HEK293 (cell line): Measurements from ENCODE around the gene SS18.

Experiments used
- BCL11A ChIP-seq: fragments of 450-650 bp; formaldehyde crosslinking; IDR thresholded peaks from 2 replicates; pipeline ENCODE4 v1.5.1; 2016; ENCODE audit warnings: low read depth, missing biosample characterization, missing genetic modification characterization
- CTCF ChIP-seq: fragments of 450-650 bp; formaldehyde crosslinking; IDR thresholded peaks from 2 replicates; pipeline ENCODE4 v1.5.1; 2016; ENCODE audit warnings: missing biosample characterization, missing genetic modification characterization
- ELK4 ChIP-seq: IDR thresholded peaks from 2 replicates; pipeline ENCODE4 v1.6.1; 2011; ENCODE audit warnings: mild to moderate bottlenecking, low read depth, low read length, borderline replicate concordance
- GFI1B ChIP-seq: fragments of 450-650 bp; formaldehyde crosslinking; IDR thresholded peaks from 2 replicates; pipeline ENCODE4 v1.5.1; 2016; ENCODE audit warnings: missing biosample characterization, missing genetic modification characterization
- PBX3 ChIP-seq: sonication (generic); formaldehyde crosslinking; IDR thresholded peaks from 2 replicates; pipeline ENCODE4 v1.8.1; 2022; ENCODE audit warnings: mild to moderate bottlenecking, moderate library complexity, missing genetic modification reagents
- PRDM10 ChIP-seq: fragments of 450-650 bp; formaldehyde crosslinking; IDR thresholded peaks from 2 replicates; pipeline ENCODE4 v1.5.1; 2016; ENCODE audit warnings: missing biosample characterization, missing genetic modification characterization
- REST ChIP-seq: fragments of 450-650 bp; formaldehyde crosslinking; IDR thresholded peaks from 2 replicates; pipeline ENCODE4 v1.5.1; 2016; ENCODE audit warnings: missing biosample characterization, missing genetic modification characterization
- TCF7L2 ChIP-seq: IDR thresholded peaks from 2 replicates; pipeline ENCODE4 v1.6.1; 2011; ENCODE audit warnings: low read depth, mild to moderate bottlenecking, inconsistent platforms, low read length, moderate library complexity, borderline replicate concordance
- ZNF558 ChIP-seq: fragments of 450-650 bp; formaldehyde crosslinking; IDR thresholded peaks from 2 replicates; pipeline ENCODE4 v1.5.1; 2016; ENCODE audit warnings: missing biosample characterization, missing genetic modification characterization
- ZNF596 ChIP-seq: fragments of 450-650 bp; IDR thresholded peaks from 2 replicates; pipeline ENCODE4 v1.5.0; 2018; ENCODE audit warnings: missing biosample characterization, mild to moderate bottlenecking, missing genetic modification characterization, moderate library complexity
- ZNF670 ChIP-seq: fragments of 450-650 bp; formaldehyde crosslinking; IDR thresholded peaks from 2 replicates; pipeline ENCODE4 v1.5.1; 2016; ENCODE audit warnings: missing biosample characterization, missing genetic modification characterization, low read depth
- ZNF701 ChIP-seq: fragments of 450-650 bp; formaldehyde crosslinking; IDR thresholded peaks from 2 replicates; pipeline ENCODE4 v1.5.1; 2016; ENCODE audit warnings: missing biosample characterization, missing genetic modification characterization
- TF ChIP-seq, protein P1 (sequence below): fragments of 450-650 bp; formaldehyde crosslinking; IDR thresholded peaks from 2 replicates; pipeline ENCODE4 v1.5.1; 2017; ENCODE audit warnings: missing biosample characterization, missing genetic modification characterization

DNA sequence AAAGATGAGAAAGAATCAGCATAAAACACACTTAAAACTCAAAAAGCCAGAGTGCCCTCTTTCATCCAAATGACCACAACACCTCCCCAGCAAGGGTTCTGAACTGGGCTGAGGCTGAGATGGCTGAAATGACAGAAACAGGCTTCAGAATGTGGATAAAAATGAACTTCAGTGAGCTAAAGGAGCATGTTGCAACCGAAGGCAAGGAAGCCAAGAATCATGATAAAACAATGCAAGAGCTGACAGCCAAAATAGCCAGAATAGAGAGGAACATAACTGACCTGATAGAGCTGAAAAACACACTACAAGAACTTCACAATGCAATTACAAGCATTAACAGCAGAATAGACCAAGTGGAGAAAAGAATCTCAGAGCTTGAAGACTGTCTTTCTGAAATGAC lies 31.1 kb upstream of the SS18 start:
- no peak for TF ChIP-seq REST (tag by site-specific recombination)
- TF ChIP-seq ZNF701, result no peak
- no peak for TF ChIP-seq CTCF (tag by site-specific recombination)
- TF ChIP-seq, protein P1, sequence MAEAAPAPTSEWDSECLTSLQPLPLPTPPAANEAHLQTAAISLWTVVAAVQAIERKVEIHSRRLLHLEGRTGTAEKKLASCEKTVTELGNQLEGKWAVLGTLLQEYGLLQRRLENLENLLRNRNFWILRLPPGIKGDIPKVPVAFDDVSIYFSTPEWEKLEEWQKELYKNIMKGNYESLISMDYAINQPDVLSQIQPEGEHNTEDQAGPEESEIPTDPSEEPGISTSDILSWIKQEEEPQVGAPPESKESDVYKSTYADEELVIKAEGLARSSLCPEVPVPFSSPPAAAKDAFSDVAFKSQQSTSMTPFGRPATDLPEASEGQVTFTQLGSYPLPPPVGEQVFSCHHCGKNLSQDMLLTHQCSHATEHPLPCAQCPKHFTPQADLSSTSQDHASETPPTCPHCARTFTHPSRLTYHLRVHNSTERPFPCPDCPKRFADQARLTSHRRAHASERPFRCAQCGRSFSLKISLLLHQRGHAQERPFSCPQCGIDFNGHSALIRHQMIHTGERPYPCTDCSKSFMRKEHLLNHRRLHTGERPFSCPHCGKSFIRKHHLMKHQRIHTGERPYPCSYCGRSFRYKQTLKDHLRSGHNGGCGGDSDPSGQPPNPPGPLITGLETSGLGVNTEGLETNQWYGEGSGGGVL (tag by site-specific recombination), result no peak
- no peak for TF ChIP-seq BCL11A (tag by site-specific recombination)
- no peak for TF ChIP-seq PRDM10 (tag by site-specific recombination)
- no peak for TF ChIP-seq GFI1B
- no peak for TF ChIP-seq ZNF596 (tag by site-specific recombination)
- TF ChIP-seq ZNF558, result no peak
- no peak for TF ChIP-seq ZNF670 (tag by site-specific recombination)
- no peak for TF ChIP-seq PBX3 (CRISPR knock-in tag)
- no peak for TF ChIP-seq ELK4
- TF ChIP-seq TCF7L2, result no peak
